Measurements from ENCODE around the gene ABHD2.

The ABHD2 gene

GRCh38 chr15:89149501-89150101, 61.3 kb downstream of the ABHD2 start:
- DNase-seq (ENCODE audit: extremely low spot score): no peak
- no peak for TF ChIP-seq ZNF384 (IDR thresholded peaks at IDR 0.05)
- CTCF ChIA-PET: interaction anchor here (0.5 to 0.8 kb wide), 3 partner anchors 47 to 87 kb away, joined by 3 to 4 read pairs (median 3); no protein-coding TSS in a partner anchor
- POLR2A ChIA-PET: interaction anchor here (0.9 to 1.4 kb wide), 2 partner anchors 10 to 61 kb away, joined by 5 to 7 read pairs; partner anchors contain the start of gene ABHD2

DNA sequence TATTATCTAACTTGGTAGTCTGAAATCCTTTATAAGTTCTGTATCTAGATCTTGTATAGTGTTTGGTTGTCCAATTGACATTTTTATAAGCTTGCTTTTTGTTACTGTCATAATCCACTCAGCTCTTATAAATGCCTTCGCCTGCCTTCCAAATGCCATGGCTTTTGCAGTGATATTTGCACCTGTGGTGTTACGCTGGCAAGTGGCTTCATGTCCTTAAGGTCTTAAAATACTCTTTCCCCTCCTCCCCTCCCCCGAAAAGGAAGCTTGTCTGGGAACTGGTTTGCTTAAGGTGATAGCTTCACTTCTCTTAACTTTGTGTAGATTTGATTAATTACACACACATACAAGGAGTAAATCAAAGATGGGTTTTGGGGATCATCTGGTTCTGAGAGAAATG, 62.0 kb downstream of the ABHD2 start:
- DNase-seq (ENCODE audit: extremely low spot score): no peak
- TF ChIP-seq TARDBP (IDR thresholded peaks at IDR 0.05) (no peak), LEF1 (IDR thresholded peaks at IDR 0.05; ENCODE audit: borderline replicate concordance) (no peak), FOXA1 (IDR thresholded peaks at IDR 0.05) (no peak), BHLHE40 (IDR thresholded peaks at IDR 0.05; ENCODE audit: borderline replicate concordance) (no peak)
- ChIA-PET POLR2A (interaction anchor here (0.9 to 1.4 kb wide), 2 partner anchors 10 to 62 kb away, joined by 5 to 7 read pairs; partner anchors contain the start of gene ABHD2), CTCF (interaction anchor here (0.5 to 1.7 kb wide), 4 partner anchors 47 to 344 kb away, joined by 3 to 5 read pairs (median 4); no protein-coding TSS in a partner anchor)

- no peak for TF ChIP-seq ARNT (IDR thresholded peaks at IDR 0.05)
- TF ChIP-seq NFRKB (IDR thresholded peaks at IDR 0.05): no peak
- TF ChIP-seq FOXM1 (IDR thresholded peaks at IDR 0.05; ENCODE audit: borderline replicate concordance): no peak
- TF ChIP-seq SP1 (IDR thresholded peaks at IDR 0.05): no peak
- no peak for DNase-seq (ENCODE audit: extremely low spot score)
- ChIA-PET POLR2A (interaction anchor here (0.9 to 1.4 kb wide), 2 partner anchors 11 to 63 kb away, joined by 5 to 7 read pairs; partner anchors contain the start of gene ABHD2), CTCF (interaction anchor here (0.6 to 1.7 kb wide), 2 partner anchors 57 to 344 kb away, joined by 3 to 5 read pairs; no protein-coding TSS in a partner anchor)
Measured at GRCh38 chr15:89150762-89151664, 62.8 kb downstream of the ABHD2 start.

- CTCF ChIA-PET: no interaction called here
- no peak for DNase-seq (ENCODE audit: extremely low spot score)
- no peak for TF ChIP-seq BHLHE40 (IDR thresholded peaks at IDR 0.05; ENCODE audit: borderline replicate concordance)
- no peak for TF ChIP-seq LEF1 (IDR thresholded peaks at IDR 0.05; ENCODE audit: borderline replicate concordance)
- no peak for TF ChIP-seq ARNT (IDR thresholded peaks at IDR 0.05)
- no peak for TF ChIP-seq L3MBTL2 (conservative IDR thresholded peaks at IDR 0.05)
- TF ChIP-seq PKNOX1 (IDR thresholded peaks at IDR 0.05): no peak
- no peak for TF ChIP-seq FOXK2 (IDR thresholded peaks at IDR 0.05)
- no peak for TF ChIP-seq ZNF384 (IDR thresholded peaks at IDR 0.05)
- TF ChIP-seq SP1 (IDR thresholded peaks at IDR 0.05): no peak
- TF ChIP-seq NFRKB (IDR thresholded peaks at IDR 0.05): no peak
- POLR2A ChIA-PET: no interaction called here
Measured at GRCh38 chr15:89155122-89155521, 66.9 kb downstream of the ABHD2 start.

DNA sequence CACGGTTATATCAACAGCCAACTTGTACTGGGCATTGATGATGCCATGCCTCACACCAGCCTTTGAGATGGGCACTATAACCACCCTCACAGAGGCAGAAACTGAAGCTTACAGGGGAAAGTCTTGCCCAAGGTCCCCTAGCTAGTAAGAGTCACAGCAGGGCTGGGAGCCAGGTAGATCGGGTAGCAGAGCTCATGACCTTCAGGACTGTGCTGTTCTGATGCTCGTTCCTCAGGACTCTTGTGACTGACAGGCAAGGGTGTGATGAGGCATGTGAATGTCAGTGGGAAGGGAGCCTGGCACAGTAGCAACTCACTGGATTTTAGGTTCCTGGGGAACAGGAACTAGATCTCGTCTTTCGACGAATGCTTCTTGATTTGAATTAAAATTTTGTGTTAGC, 67.4 kb downstream of the ABHD2 start:
- no peak for DNase-seq (ENCODE audit: extremely low spot score)
- TF ChIP-seq FOXA1 (IDR thresholded peaks at IDR 0.05) (no peak), FOXK2 (IDR thresholded peaks at IDR 0.05) (no peak), BHLHE40 (IDR thresholded peaks at IDR 0.05; ENCODE audit: borderline replicate concordance) (no peak), CTBP1 (IDR thresholded peaks at IDR 0.05; ENCODE audit: borderline replicate concordance) (no peak), FOXM1 (IDR thresholded peaks at IDR 0.05; ENCODE audit: borderline replicate concordance) (no peak), SP1 (IDR thresholded peaks at IDR 0.05) (no peak), L3MBTL2 (conservative IDR thresholded peaks at IDR 0.05) (no peak), PKNOX1 (IDR thresholded peaks at IDR 0.05) (no peak), ZNF384 (IDR thresholded peaks at IDR 0.05) (no peak), HDGF (IDR thresholded peaks at IDR 0.05; ENCODE audit: borderline replicate concordance) (no peak), ARNT (IDR thresholded peaks at IDR 0.05) (no peak), ELF4 (IDR thresholded peaks at IDR 0.05) (no peak)
- ChIA-PET CTCF (no interaction called here), POLR2A (no interaction called here)

DNA sequence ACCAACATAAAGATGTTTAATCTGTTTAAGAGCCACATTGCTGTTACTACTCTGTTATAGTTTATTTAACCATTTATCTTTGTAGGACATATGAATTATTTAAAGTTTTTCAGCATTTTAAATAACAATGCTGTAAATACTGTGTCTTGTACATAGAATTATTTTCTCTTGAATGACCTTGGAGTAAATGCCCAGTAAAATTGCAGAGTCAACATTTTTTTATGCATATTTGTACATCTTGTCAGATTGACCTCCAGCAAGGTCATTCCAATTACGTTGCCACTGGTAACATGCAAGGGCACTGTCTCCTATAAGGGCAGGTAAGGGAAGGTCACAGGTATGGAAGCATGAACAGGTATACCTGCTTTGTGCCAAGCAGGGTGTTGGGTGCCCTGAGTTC, 68.8 kb downstream of the ABHD2 start:
- CTCF ChIA-PET: interaction anchor here (0.6 kb wide), 1 partner anchor 15 kb away, joined by 3 read pairs; no protein-coding TSS in a partner anchor
- TF ChIP-seq PKNOX1 (IDR thresholded peaks at IDR 0.05) (no peak), LEF1 (IDR thresholded peaks at IDR 0.05; ENCODE audit: borderline replicate concordance) (no peak), TARDBP (IDR thresholded peaks at IDR 0.05) (no peak), FOXM1 (IDR thresholded peaks at IDR 0.05; ENCODE audit: borderline replicate concordance) (no peak), ARNT (IDR thresholded peaks at IDR 0.05) (no peak), SUZ12 (IDR thresholded peaks at IDR 0.05) (no peak), CTBP1 (IDR thresholded peaks at IDR 0.05; ENCODE audit: borderline replicate concordance) (no peak)
- POLR2A ChIA-PET: no interaction called here
- no peak for DNase-seq (ENCODE audit: extremely low spot score)
